K562 (cell line): ENCODE data around the gene MILR1. TPM values are rescaled to one million over a fixed set of nuclear protein-coding genes. Genes with fewer than 3 reads are reported as not detected.

Source experiments
- ATAC-seq: fragments of 200-7000 bp; cut with Tn5 transposase; 3 replicates; pipeline ENCODE4 v1.9.1; 2020; ENCODE audit warnings: moderate library complexity
- BruUV-seq: library from RNA; stranded (reverse); fragments of 400-500 nt; replicated peaks from 2 replicates; lab custom pipeline; 2021; lab: Mats Ljungman, UMichigan
- CTCF ChIA-PET: fragments of 300-600 bp; formaldehyde crosslinking; extraction: SDS; loops from one replicate; lab custom pipeline; 2021; ENCODE audit warnings: low intra/inter-chr PET ratio; lab: Yijun Ruan, JAX
- POLR2A ChIA-PET: fragments of 300-600, 350-650 bp; sonication (Branson Sonifier 250); formaldehyde crosslinking; extraction: SDS; loops from one replicate; lab custom pipeline; 2021; ENCODE audit warnings: antibody characterized with exemption, inconsistent platforms; lab: Yijun Ruan, JAX
- DNase-seq, 4 experiments: peaks; one replicate each; pipeline versions ENCODE4 v3.0.0 to v3.0.0-alpha.2; 2011 to 2018; ENCODE audit warnings: low spot score in 3 of 4, mixed read lengths in 3 of 4; ENCODE audit errors: extremely low read depth in 1 of 4
- FAIRE-seq: peaks from 2 replicates; lab custom pipeline; 2011; peaks lifted over from hg19 to GRCh38; lab: Jason Lieb, UNC
- H2AFZ ChIP-seq: 2 replicates; pipeline ENCODE4 v1.6.0; 2011; ENCODE audit warnings: low read depth, low read length, control low read depth, inconsistent platforms
- H3K27ac ChIP-seq: fragments of 200-600 bp; 3 replicates; pipeline ENCODE4 v1.8.0; 2011; ENCODE audit warnings: low read depth, mild to moderate bottlenecking, control low read depth, inconsistent platforms, low read length, moderate library complexity, mixed read lengths; ENCODE audit errors: extremely low read depth
- H3K27me3 ChIP-seq, 2 experiments: fragments of 300-600 bp in 1 of 2; 2 replicates in 1 of 2; 3 replicates in 1 of 2; pipeline versions ENCODE4 v1.6.0 to v1.8.0; 2011; ENCODE audit warnings: inconsistent platforms in 2 of 2, low read length in 2 of 2, mild to moderate bottlenecking in 1 of 2, mixed read lengths in 1 of 2, moderate library complexity in 1 of 2; ENCODE audit not compliant: control insufficient read depth in 2 of 2, insufficient read depth in 2 of 2
- H3K36me3 ChIP-seq: fragments of 300-600 bp; 3 replicates; pipeline ENCODE4 v1.8.0; 2011; ENCODE audit warnings: mild to moderate bottlenecking, low read length, inconsistent platforms; ENCODE audit not compliant: control insufficient read depth, insufficient read depth
- H3K4me1 ChIP-seq, 2 experiments: fragments of 200-600 bp in 1 of 2; replicated peaks in 1 of 2; 2 replicates in 1 of 2; 3 replicates in 1 of 2; pipeline versions ENCODE4 v1.5.1 to v1.8.0; 2011; ENCODE audit warnings: inconsistent platforms in 2 of 2, low read length in 2 of 2, mild to moderate bottlenecking in 1 of 2, mixed read lengths in 1 of 2, moderate library complexity in 1 of 2; ENCODE audit not compliant: control insufficient read depth in 2 of 2, insufficient read depth in 2 of 2
- H3K4me2 ChIP-seq: 2 replicates; pipeline ENCODE4 v1.6.1; 2011; ENCODE audit warnings: low read length, control low read depth, inconsistent platforms, mixed read lengths; ENCODE audit not compliant: insufficient read depth
- H3K4me3 ChIP-seq: fragments of 200-600 bp; sonication (generic), shearing (Covaris generic); 2 replicates; pipeline ENCODE4 v1.5.1; 2016; ENCODE audit warnings: control low read depth, inconsistent platforms
- H3K79me2 ChIP-seq: fragments of 200-600 bp; 3 replicates; pipeline ENCODE4 v1.8.0; 2011; ENCODE audit warnings: low read length, inconsistent platforms; ENCODE audit not compliant: control insufficient read depth, insufficient read depth
- H3K9ac ChIP-seq, 2 experiments: 2 replicates each; pipeline versions ENCODE4 v1.6.0 to v1.6.1; 2011; ENCODE audit warnings: low read depth in 2 of 2, low read length in 2 of 2, control low read depth in 1 of 2, inconsistent platforms in 1 of 2, mild to moderate bottlenecking in 1 of 2, mixed read lengths in 1 of 2; ENCODE audit not compliant: insufficient read depth in 1 of 2
- H3K9me1 ChIP-seq: one replicate; pipeline ENCODE4 v1.6.0; 2011; ENCODE audit warnings: inconsistent platforms, mild to moderate bottlenecking, low read length, moderate library complexity; ENCODE audit not compliant: control insufficient read depth, insufficient read depth
- H3K9me3 ChIP-seq: replicated peaks from 2 replicates; pipeline ENCODE4 v1.5.1; 2011; ENCODE audit warnings: low read depth, low read length, inconsistent platforms; ENCODE audit not compliant: control insufficient read depth, insufficient read depth
- H4K20me1 ChIP-seq: replicated peaks from 2 replicates; pipeline ENCODE4 v1.6.1; 2011; ENCODE audit warnings: low read length, inconsistent platforms, mixed read lengths; ENCODE audit not compliant: control insufficient read depth, insufficient read depth
- ARID1B ChIP-seq: fragments of 450-650 bp; IDR thresholded peaks from 2 replicates; pipeline ENCODE4 v1.6.1; 2016; ENCODE audit warnings: antibody characterized with exemption, mild to moderate bottlenecking, inconsistent platforms
- ASH1L ChIP-seq: fragments of 450-650 bp; IDR thresholded peaks from 2 replicates; pipeline ENCODE4 v1.6.1; 2018; ENCODE audit warnings: borderline replicate concordance, mild to moderate bottlenecking, low read depth; ENCODE audit not compliant: partially characterized antibody
- ATF1 ChIP-seq, 2 experiments: fragments of 450-650 bp in 1 of 2; IDR thresholded peaks; 2 replicates each; pipeline ENCODE4 v1.6.1; 2016; ENCODE audit warnings: missing compliant biosample characterization in 1 of 2, missing genetic modification characterization in 1 of 2
- BACH1 ChIP-seq: fragments of 200-800 bp; sonication (Bioruptor generic); IDR thresholded peaks from 2 replicates; pipeline ENCODE4 v1.6.1; 2016; ENCODE audit warnings: missing genetic modification characterization, missing compliant biosample characterization
- DACH1 ChIP-seq: fragments of 450-650 bp; IDR thresholded peaks from 2 replicates; pipeline ENCODE4 v1.6.1; 2018; ENCODE audit not compliant: partially characterized antibody
- FOSL1 ChIP-seq: fragments of 200-800 bp; sonication (Bioruptor generic); conservative IDR thresholded peaks from 2 replicates; pipeline ENCODE4 v1.6.1; 2016; ENCODE audit warnings: missing genetic modification characterization, missing compliant biosample characterization
- GABPA ChIP-seq: fragments of 200-800 bp; sonication (Bioruptor generic); conservative IDR thresholded peaks from 2 replicates; pipeline ENCODE4 v1.6.1; 2016; ENCODE audit warnings: low read depth, missing genetic modification characterization, missing compliant biosample characterization
- MAFF ChIP-seq: IDR thresholded peaks from 2 replicates; pipeline ENCODE4 v1.6.1; 2012; ENCODE audit warnings: low read length, improper control_type of control experiment
- MXI1 ChIP-seq: IDR thresholded peaks from 2 replicates; pipeline ENCODE4 v1.6.1; 2011; ENCODE audit warnings: low read depth, mild to moderate bottlenecking, improper control_type of control experiment, low read length
- NR1H2 ChIP-seq: sonication (generic); formaldehyde crosslinking; IDR thresholded peaks from 2 replicates; pipeline ENCODE4 v1.4.0; 2020; ENCODE audit warnings: mild to moderate bottlenecking, missing genetic modification reagents
- RFX5 ChIP-seq: IDR thresholded peaks from 2 replicates; pipeline ENCODE4 v1.6.1; 2011; ENCODE audit warnings: low read depth, mild to moderate bottlenecking, improper control_type of control experiment, low read length
- SAFB ChIP-seq: fragments of 200-400 bp; formaldehyde crosslinking; IDR thresholded peaks from 2 replicates; pipeline ENCODE4 v1.6.1; 2017; ENCODE audit warnings: low read depth, low read length, borderline replicate concordance
- SIN3A ChIP-seq, 2 experiments: fragments of 150-350 bp in 1 of 2; IDR thresholded peaks; 2 replicates each; pipeline ENCODE4 v1.6.1; 2011 to 2016; ENCODE audit warnings: borderline replicate concordance in 2 of 2, low read depth in 2 of 2, low read length in 2 of 2, mild to moderate bottlenecking in 2 of 2, moderate library complexity in 2 of 2; ENCODE audit not compliant: control insufficient read depth in 1 of 2
- SMAD4 ChIP-seq: fragments of 250-450 bp; sonication (Bioruptor Pico); conservative IDR thresholded peaks from 2 replicates; pipeline ENCODE4 v1.8.0; 2021; ENCODE audit warnings: inconsistent platforms, mild to moderate bottlenecking, moderate library complexity
- SPI1 ChIP-seq: IDR thresholded peaks from 2 replicates; pipeline ENCODE4 v1.6.1; 2011; ENCODE audit warnings: low read depth, low read length, control low read depth, borderline replicate concordance
- STAT5A ChIP-seq: IDR thresholded peaks from 2 replicates; pipeline ENCODE4 v1.6.1; 2012; ENCODE audit warnings: low read length, inconsistent platforms, borderline replicate concordance
- ZNF175 ChIP-seq: fragments of 200-800 bp; sonication (Bioruptor generic); IDR thresholded peaks from 2 replicates; pipeline ENCODE4 v1.6.1; 2016; ENCODE audit warnings: low read depth, mild to moderate bottlenecking, missing genetic modification characterization, missing compliant biosample characterization
- ZNF324 ChIP-seq: fragments of 250-450 bp; sonication (Bioruptor Pico); IDR thresholded peaks from 2 replicates; pipeline ENCODE4 v1.4.0; 2020; ENCODE audit warnings: mild to moderate bottlenecking
- ZNF41 ChIP-seq: fragments of 250-450 bp; sonication (Bioruptor Pico); conservative IDR thresholded peaks from 2 replicates; pipeline ENCODE4 v1.4.0; 2020; ENCODE audit warnings: mild to moderate bottlenecking
- ZSCAN32 ChIP-seq: fragments of 450-650 bp; formaldehyde crosslinking; IDR thresholded peaks from 2 replicates; pipeline ENCODE4 v1.4.0; 2020; ENCODE audit warnings: mild to moderate bottlenecking, moderate library complexity
- WGBS: fragments of 100-300 bp; shearing (Covaris generic); methylation state at CpG from one replicate; pipeline ENCODE4 v1.1.6; 2016; ENCODE audit warnings: low coverage, mixed read lengths; ENCODE audit not compliant: insufficient coverage; ENCODE audit errors: missing lambda C conversion rate; 5-methylcytosine and 5-hydroxymethylcytosine counted together
- in situ Hi-C: fragments of 300-500 bp; cut with MboI; formaldehyde crosslinking; loops from 4 replicates; pipeline ENCODE4 v1.15.0; 2018; ENCODE audit warnings: inconsistent platforms, mixed read lengths
- intact Hi-C: fragments of 100-400 bp; cut with micrococcal nuclease; formaldehyde crosslinking; loops from 2 replicates; pipeline ENCODE4 v1.14.2; 2022
- polyA plus RNA-seq, 8 experiments: library from polyadenylated mRNA; depleted of rRNA in 4 of 8; stranded (reverse) in 5 of 8; unstranded in 3 of 8; fragments of >200 nt; fragmentation: Nextera tagmentation in 2 of 8; fragmentation: Illumina TruSeq in 1 of 8; extraction: Ambion mirVana in 2 of 8; extraction: Trizol in 1 of 8; gene quantifications; 2 replicates each; pipeline versions ENCODE4 v1.2.1 to v1.2.3, GENCODE V29; 2011 to 2014; ENCODE audit warnings: inconsistent platforms in 1 of 8, missing spikeins in 1 of 8
- total RNA-seq, 7 experiments: library from RNA; depleted of rRNA in 6 of 7; stranded (reverse); fragments of >200 nt in 6 of 7; fragmentation: Illumina TruSeq in 2 of 7; extraction: Trizol in 2 of 7; gene quantifications; 2 replicates each; pipeline versions ENCODE4 v1.2.1 to v1.2.3, GENCODE V29; 2011 to 2021; ENCODE audit warnings: low replicate concordance in 1 of 7
- TF ChIP-seq, protein P1 (sequence below): fragments of 450-650 bp; formaldehyde crosslinking; conservative IDR thresholded peaks from 2 replicates; pipeline ENCODE4 v1.4.0; 2022; ENCODE audit warnings: mild to moderate bottlenecking, missing genetic modification characterization
- TF ChIP-seq, protein P2 (sequence below), 2 experiments: fragments of 450-650 bp in 1 of 2; sonication (generic) in 1 of 2; formaldehyde crosslinking in 1 of 2; IDR thresholded peaks in 1 of 2; conservative IDR thresholded peaks in 1 of 2; 2 replicates each; pipeline versions ENCODE4 v1.6.1 to v1.8.1; 2016 to 2023; ENCODE audit warnings: mild to moderate bottlenecking in 2 of 2, moderate library complexity in 2 of 2, inconsistent platforms in 1 of 2, missing genetic modification reagents in 1 of 2

The MILR1 gene
- total and polyA plus RNA-seq, 9 of the 15 experiments (the other 6 are each of a cell fraction or from before 2014, with no cell fraction given), result 3.8 to 14.1 (median 7.1) TPM

DNA sequence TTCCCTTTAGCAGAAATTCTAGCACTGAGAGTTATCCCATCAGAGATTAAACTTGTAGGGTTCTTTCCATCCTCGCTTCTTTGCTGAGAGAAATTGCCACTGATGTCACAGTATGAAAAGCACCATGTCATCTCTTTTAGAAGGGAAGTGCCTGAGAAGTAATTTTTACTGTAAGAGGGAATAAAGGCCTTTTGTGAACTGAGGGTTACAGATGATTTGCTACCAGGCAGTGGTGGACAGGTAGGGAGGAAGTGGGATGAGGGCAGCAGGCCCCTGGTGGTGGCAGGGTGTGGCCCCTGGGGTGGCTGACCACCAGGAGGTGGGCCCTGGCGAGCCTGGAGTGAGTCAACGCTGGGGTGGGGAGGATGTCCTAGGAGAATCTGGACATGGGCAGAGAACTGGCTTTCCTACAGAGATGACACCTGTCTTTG, 6.4 kb upstream of the MILR1 start:
- H3K9me3 ChIP-seq, result peaks cover 11% of the 10 kb centered on the region
- in situ Hi-C loops (no loop called here), intact Hi-C loops (no loop called here)
- peaks cover 4 to 9% of the 10 kb centered on the region in 2 experiments; a peak in 4 of 5 replicates for H3K4me1 ChIP-seq
- POLR2A ChIA-PET, result interaction anchor here (1.0 kb wide), 1 partner anchor 47 kb away, joined by 3 read pairs; no protein-coding TSS in a partner anchor
- FAIRE-seq, result no peak
- peak; percentile 68 for ATAC-seq
- no peak overlapping the region for H3K4me2 ChIP-seq
- no peaks in the 10 kb centered on the region for H3K36me3 ChIP-seq
- no peaks in the 10 kb centered on the region for H3K79me2 ChIP-seq
- H3K27me3 ChIP-seq, result no peaks in the 10 kb centered on the region
- CTCF ChIA-PET, result no interaction called here
- no peak for DNase-seq
- H3K9ac ChIP-seq, result peak overlapping the region in 1 of 2 experiments; percentile 4; a peak in 1 of 4 replicates
- BruUV-seq, result no TSS peak
- peak overlapping the region; percentile 52 for H2AFZ ChIP-seq
- H4K20me1 ChIP-seq, result no peaks in the 10 kb centered on the region
- peak overlapping the region; percentile 36; the same call in 2 of the 3 replicates for H3K27ac ChIP-seq
- no peaks in the 10 kb centered on the region for H3K9me1 ChIP-seq
- H3K4me3 ChIP-seq, result no peak overlapping the region
- WGBS, result 33% methylated on average over 3 of the region's 3 CpGs
- TF ChIP-seq ZSCAN32 (CRISPR knock-in tag), result no peak
- TF ChIP-seq SAFB, result no peak
- no peak for TF ChIP-seq NR1H2 (CRISPR knock-in tag)
- TF ChIP-seq, protein P1, sequence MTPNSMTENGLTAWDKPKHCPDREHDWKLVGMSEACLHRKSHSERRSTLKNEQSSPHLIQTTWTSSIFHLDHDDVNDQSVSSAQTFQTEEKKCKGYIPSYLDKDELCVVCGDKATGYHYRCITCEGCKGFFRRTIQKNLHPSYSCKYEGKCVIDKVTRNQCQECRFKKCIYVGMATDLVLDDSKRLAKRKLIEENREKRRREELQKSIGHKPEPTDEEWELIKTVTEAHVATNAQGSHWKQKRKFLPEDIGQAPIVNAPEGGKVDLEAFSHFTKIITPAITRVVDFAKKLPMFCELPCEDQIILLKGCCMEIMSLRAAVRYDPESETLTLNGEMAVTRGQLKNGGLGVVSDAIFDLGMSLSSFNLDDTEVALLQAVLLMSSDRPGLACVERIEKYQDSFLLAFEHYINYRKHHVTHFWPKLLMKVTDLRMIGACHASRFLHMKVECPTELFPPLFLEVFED (CRISPR knock-in tag), result no peak
- TF ChIP-seq SPI1, result peak; percentile 53; the same call in 1 of the 2 replicates
- peak; percentile 78 for TF ChIP-seq ZNF175 (CRISPR knock-in tag)
- TF ChIP-seq STAT5A, result no peak
- TF ChIP-seq, protein P2, sequence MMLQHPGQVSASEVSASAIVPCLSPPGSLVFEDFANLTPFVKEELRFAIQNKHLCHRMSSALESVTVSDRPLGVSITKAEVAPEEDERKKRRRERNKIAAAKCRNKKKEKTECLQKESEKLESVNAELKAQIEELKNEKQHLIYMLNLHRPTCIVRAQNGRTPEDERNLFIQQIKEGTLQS (IDR thresholded peaks at IDR 0.05), result 0 out of 2 replicates have a peak, but pooled peaks have one; percentile 37
- TF ChIP-seq, protein P2 (CRISPR knock-in tag; conservative IDR thresholded peaks at IDR 0.05), result no peak
- TF ChIP-seq SMAD4 (CRISPR knock-in tag), result 0 out of 2 replicates have a peak, but pooled peaks have one; percentile 16
- TF ChIP-seq MAFF, result no peak
- peak; percentile 28; the same call in 1 of the 2 replicates for TF ChIP-seq BACH1
- TF ChIP-seq ATF1 (CRISPR knock-in tag; IDR thresholded peaks at IDR 0.05), result no peak
- TF ChIP-seq ATF1 (tag; IDR thresholded peaks at IDR 0.05), result peak; percentile 27; the same call in 1 of the 2 replicates
- no peak for TF ChIP-seq DACH1
- TF ChIP-seq ASH1L, result no peak
- TF ChIP-seq SIN3A (IDR thresholded peaks at IDR 0.05; ENCODE audit: borderline replicate concordance in 2 of 2, control insufficient read depth in 1 of 2, low read depth in 2 of 2, low read length in 2 of 2), result no peak
- no peak for TF ChIP-seq ZNF41
- no peak for TF ChIP-seq MXI1
- no peak for TF ChIP-seq RFX5
- TF ChIP-seq FOSL1, result 0 out of 2 replicates have a peak, but pooled peaks have one; percentile 27
- TF ChIP-seq ARID1B, result no peak
- TF ChIP-seq ZNF324 (CRISPR knock-in tag), result no peak
- TF ChIP-seq GABPA, result peak; percentile 46; the same call in 1 of the 2 replicates
